GM12865 (cell line): ENCODE results near the gene SERINC1.
"Not testable (repeated sequence)": the region's sequence is repeated elsewhere in the genome, so short reads cannot be mapped to it uniquely, and the experiment has no call there.

Experiments used
- DNase-seq: peaks from one replicate; pipeline ENCODE4 v3.0.0; 2010; ENCODE audit warnings: low read depth
- H3K4me3 ChIP-seq: 2 replicates; pipeline ENCODE4 v1.5.1; 2011; ENCODE audit warnings: mild to moderate bottlenecking, low read depth, low read length, control low read depth
- CTCF ChIP-seq: IDR thresholded peaks from 2 replicates; pipeline ENCODE4 v1.5.1; 2011; ENCODE audit warnings: low read length, control low read depth, low read depth, inconsistent platforms; ENCODE audit not compliant: insufficient read depth; ENCODE audit errors: missing control alignments

SERINC1 gene

DNA sequence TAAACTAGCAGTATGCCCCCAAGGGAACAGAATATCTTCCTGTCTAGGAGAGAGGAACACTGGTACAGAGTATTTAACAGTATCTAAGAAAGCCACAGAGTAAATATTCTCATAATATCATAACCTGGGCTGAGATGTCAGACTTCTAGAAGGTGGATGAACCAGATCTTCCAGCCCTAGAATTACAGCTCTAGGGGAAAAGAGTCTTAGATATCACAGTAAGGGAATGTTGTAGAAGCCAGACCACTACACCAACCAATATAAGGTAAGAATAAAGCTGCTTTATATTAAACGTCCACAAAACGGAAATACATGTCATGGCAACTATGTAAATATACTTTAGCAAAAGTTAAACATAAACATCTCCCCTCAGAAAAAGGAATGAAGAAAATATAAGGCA lies 12.4 kb downstream of the SERINC1 start:
- no peak overlapping the region for H3K4me3 ChIP-seq
- no peak for TF ChIP-seq CTCF

GRCh38 chr6:122458087-122458486 lies 13.5 kb downstream of the SERINC1 start:
- no peak for TF ChIP-seq CTCF
- no peak overlapping the region for H3K4me3 ChIP-seq
- no peak for DNase-seq

More for the DNA sequence above, 12.4 kb downstream of the SERINC1 start:
- no peak for DNase-seq

- not testable (repeated sequence) for H3K4me3 ChIP-seq, DNase-seq
Measured at GRCh38 chr6:122455116-122455515, 16.5 kb downstream of the SERINC1 start.

- DNase-seq = no peak
- no peak for TF ChIP-seq CTCF
- no peak overlapping the region for H3K4me3 ChIP-seq
Measured at GRCh38 chr6:122454673-122455072, 16.9 kb downstream of the SERINC1 start.

GRCh38 chr6:122452509-122452908 lies 19.1 kb downstream of the SERINC1 start:
- no peak for DNase-seq
- H3K4me3 ChIP-seq = no peak overlapping the region
- TF ChIP-seq CTCF = no peak

DNA sequence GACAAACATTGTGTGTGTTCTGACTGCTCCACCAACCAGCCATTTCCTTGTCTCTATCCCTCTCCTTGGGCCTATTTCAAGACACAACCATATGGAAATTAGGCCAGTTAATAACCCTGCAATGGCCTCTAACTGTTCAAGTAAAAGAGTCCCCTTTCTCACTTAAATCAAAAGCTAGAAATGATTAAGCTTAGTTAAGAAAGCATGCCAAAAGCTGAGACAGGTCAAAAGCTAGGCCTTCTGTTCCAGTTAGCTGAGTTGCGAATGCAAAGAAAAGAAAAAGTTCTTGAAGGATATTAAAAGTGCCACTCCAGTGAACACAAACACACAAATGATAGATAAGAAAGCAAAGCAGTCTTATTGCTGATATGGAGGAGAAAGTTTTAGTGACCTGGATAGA lies 22.5 kb downstream of the SERINC1 start:
- DNase-seq = no peak
- TF ChIP-seq CTCF = no peak

GRCh38 chr6:122445274-122445673 lies 26.3 kb downstream of the SERINC1 start:
- no peak for TF ChIP-seq CTCF
- H3K4me3 ChIP-seq = no peak overlapping the region
- DNase-seq = no peak

More for the DNA sequence above, 22.5 kb downstream of the SERINC1 start:
- no peak overlapping the region for H3K4me3 ChIP-seq
